Ishikawa (cell line): ENCODE results near the gene NEURL4.

Experiments
- EGR1 ChIP-seq: IDR thresholded peaks from 2 replicates; pipeline ENCODE4 v1.6.1; 2012
- EP300 ChIP-seq: IDR thresholded peaks from 2 replicates; pipeline ENCODE4 v1.6.1; 2012; ENCODE audit warnings: borderline replicate concordance
- FOXM1 ChIP-seq: IDR thresholded peaks from 2 replicates; pipeline ENCODE4 v1.6.1; 2012; ENCODE audit warnings: low read depth, borderline replicate concordance
- RAD21 ChIP-seq: IDR thresholded peaks from 2 replicates; pipeline ENCODE4 v1.6.1; 2012; ENCODE audit warnings: low read depth
- TAF1 ChIP-seq: IDR thresholded peaks from 2 replicates; pipeline ENCODE4 v1.6.1; 2012; ENCODE audit warnings: low read depth, mild to moderate bottlenecking
- TF ChIP-seq, protein P1 (sequence below): IDR thresholded peaks from 2 replicates; pipeline ENCODE4 v1.6.1; 2012; ENCODE audit warnings: low read depth, mild to moderate bottlenecking
- TF ChIP-seq, protein P2 (sequence below): IDR thresholded peaks from 2 replicates; pipeline ENCODE4 v1.6.1; 2012

DNA sequence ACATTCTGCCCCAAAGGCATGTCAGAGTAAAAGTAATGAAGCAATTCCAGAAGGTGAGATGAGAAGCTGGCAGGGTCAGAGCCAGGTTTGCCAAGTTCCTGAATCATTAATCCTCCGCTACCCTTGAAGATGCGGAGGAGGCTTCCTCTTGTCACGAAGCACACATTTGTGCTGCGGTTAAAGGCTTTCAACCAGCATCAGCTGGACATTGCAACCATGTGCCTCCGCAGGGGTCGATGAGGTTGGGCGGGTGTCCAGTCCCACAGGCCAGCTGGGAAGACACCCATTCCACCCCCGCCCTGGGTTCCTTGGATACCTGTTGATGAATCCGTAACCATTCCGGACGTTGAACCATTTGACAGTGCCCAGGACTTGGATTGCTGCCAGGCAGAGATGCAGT, 36.0 kb downstream of the NEURL4 start:
- TF ChIP-seq, protein P1, sequence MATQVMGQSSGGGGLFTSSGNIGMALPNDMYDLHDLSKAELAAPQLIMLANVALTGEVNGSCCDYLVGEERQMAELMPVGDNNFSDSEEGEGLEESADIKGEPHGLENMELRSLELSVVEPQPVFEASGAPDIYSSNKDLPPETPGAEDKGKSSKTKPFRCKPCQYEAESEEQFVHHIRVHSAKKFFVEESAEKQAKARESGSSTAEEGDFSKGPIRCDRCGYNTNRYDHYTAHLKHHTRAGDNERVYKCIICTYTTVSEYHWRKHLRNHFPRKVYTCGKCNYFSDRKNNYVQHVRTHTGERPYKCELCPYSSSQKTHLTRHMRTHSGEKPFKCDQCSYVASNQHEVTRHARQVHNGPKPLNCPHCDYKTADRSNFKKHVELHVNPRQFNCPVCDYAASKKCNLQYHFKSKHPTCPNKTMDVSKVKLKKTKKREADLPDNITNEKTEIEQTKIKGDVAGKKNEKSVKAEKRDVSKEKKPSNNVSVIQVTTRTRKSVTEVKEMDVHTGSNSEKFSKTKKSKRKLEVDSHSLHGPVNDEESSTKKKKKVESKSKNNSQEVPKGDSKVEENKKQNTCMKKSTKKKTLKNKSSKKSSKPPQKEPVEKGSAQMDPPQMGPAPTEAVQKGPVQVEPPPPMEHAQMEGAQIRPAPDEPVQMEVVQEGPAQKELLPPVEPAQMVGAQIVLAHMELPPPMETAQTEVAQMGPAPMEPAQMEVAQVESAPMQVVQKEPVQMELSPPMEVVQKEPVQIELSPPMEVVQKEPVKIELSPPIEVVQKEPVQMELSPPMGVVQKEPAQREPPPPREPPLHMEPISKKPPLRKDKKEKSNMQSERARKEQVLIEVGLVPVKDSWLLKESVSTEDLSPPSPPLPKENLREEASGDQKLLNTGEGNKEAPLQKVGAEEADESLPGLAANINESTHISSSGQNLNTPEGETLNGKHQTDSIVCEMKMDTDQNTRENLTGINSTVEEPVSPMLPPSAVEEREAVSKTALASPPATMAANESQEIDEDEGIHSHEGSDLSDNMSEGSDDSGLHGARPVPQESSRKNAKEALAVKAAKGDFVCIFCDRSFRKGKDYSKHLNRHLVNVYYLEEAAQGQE = no peak
- TF ChIP-seq, protein P2, sequence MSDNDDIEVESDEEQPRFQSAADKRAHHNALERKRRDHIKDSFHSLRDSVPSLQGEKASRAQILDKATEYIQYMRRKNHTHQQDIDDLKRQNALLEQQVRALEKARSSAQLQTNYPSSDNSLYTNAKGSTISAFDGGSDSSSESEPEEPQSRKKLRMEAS = no peak
- TF ChIP-seq EGR1 = no peak
- TF ChIP-seq TAF1 = no peak
- no peak for TF ChIP-seq FOXM1
- no peak for TF ChIP-seq EP300
- TF ChIP-seq RAD21 = no peak
